HEK293 (cell line): ENCODE measurements around the gene RFTN1.

ENCODE experiments used
- CTCF ChIA-PET: fragments of 350-600 bp; formaldehyde crosslinking; extraction: SDS; loops from one replicate; lab custom pipeline; 2021; ENCODE audit warnings: antibody characterized with exemption; lab: Yijun Ruan, JAX
- POLR2A ChIA-PET: fragments of 300-600 bp; formaldehyde crosslinking; extraction: SDS; loops from one replicate; lab custom pipeline; 2020; ENCODE audit warnings: antibody characterized with exemption, inconsistent platforms; lab: Yijun Ruan, JAX
- H3K27ac ChIP-seq: fragments of 200-500 bp; sonication (Bioruptor generic); 2 replicates; pipeline ENCODE4 v1.5.1; 2014; ENCODE audit warnings: low read depth, low read length, control low read depth, inconsistent platforms; ENCODE audit errors: extremely low read depth
- H3K36me3 ChIP-seq, 2 experiments: fragments of 200-500 bp in 1 of 2; sonication (Bioruptor generic) in 1 of 2; 1 replicate in 1 of 2; 2 replicates in 1 of 2; pipeline ENCODE4 v1.5.1; 2014 to 2017; ENCODE audit warnings: inconsistent platforms in 2 of 2, low read length in 2 of 2; ENCODE audit not compliant: control insufficient read depth in 2 of 2, insufficient read depth in 1 of 2
- H3K4me1 ChIP-seq: fragments of 200-500 bp; sonication (Bioruptor generic); 2 replicates; pipeline ENCODE4 v1.5.1; 2014; ENCODE audit warnings: mild to moderate bottlenecking, low read length, inconsistent platforms; ENCODE audit not compliant: control insufficient read depth, insufficient read depth
- H3K4me3 ChIP-seq: 2 replicates; pipeline ENCODE4 v1.5.1; 2011; ENCODE audit warnings: low read depth, mild to moderate bottlenecking, control low read depth, low read length, moderate library complexity
- H3K9me3 ChIP-seq: fragments of 200-500 bp; sonication (Bioruptor generic); 2 replicates; pipeline ENCODE4 v1.5.1; 2014; ENCODE audit warnings: low read depth, low read length, inconsistent platforms; ENCODE audit not compliant: control insufficient read depth, insufficient read depth
- EGR2 ChIP-seq: fragments of 450-650 bp; formaldehyde crosslinking; IDR thresholded peaks from 2 replicates; pipeline ENCODE4 v1.5.1; 2016; ENCODE audit warnings: low read depth, missing biosample characterization, missing genetic modification characterization
- GLIS1 ChIP-seq: fragments of 450-650 bp; formaldehyde crosslinking; IDR thresholded peaks from 2 replicates; pipeline ENCODE4 v1.5.1; 2016; ENCODE audit warnings: missing biosample characterization, missing genetic modification characterization
- IKZF3 ChIP-seq: fragments of 450-650 bp; IDR thresholded peaks from 2 replicates; pipeline ENCODE4 v1.5.0; 2018; ENCODE audit warnings: missing biosample characterization, mild to moderate bottlenecking, missing genetic modification characterization, moderate library complexity
- KLF1 ChIP-seq: fragments of 450-650 bp; formaldehyde crosslinking; IDR thresholded peaks from 2 replicates; pipeline ENCODE4 v1.5.1; 2016; ENCODE audit warnings: missing biosample characterization, missing genetic modification characterization
- SALL2 ChIP-seq: fragments of 450-650 bp; formaldehyde crosslinking; IDR thresholded peaks from 2 replicates; pipeline ENCODE4 v1.5.0; 2017; ENCODE audit warnings: missing biosample characterization, mild to moderate bottlenecking, missing genetic modification characterization, borderline replicate concordance
- SETDB1 ChIP-seq: IDR thresholded peaks from one replicate; pipeline ENCODE4 v1.6.1; 2017; ENCODE audit warnings: mild to moderate bottlenecking, low read length, moderate library complexity, mixed read lengths; ENCODE audit not compliant: insufficient read length
- SP3 ChIP-seq: fragments of 450-650 bp; formaldehyde crosslinking; IDR thresholded peaks from 2 replicates; pipeline ENCODE4 v1.5.1; 2016; ENCODE audit warnings: missing biosample characterization, missing genetic modification characterization
- ZNF155 ChIP-seq: fragments of 450-650 bp; formaldehyde crosslinking; IDR thresholded peaks from 2 replicates; pipeline ENCODE4 v1.5.1; 2016; ENCODE audit warnings: missing biosample characterization, missing genetic modification characterization
- ZNF211 ChIP-seq: fragments of 450-650 bp; formaldehyde crosslinking; IDR thresholded peaks from 2 replicates; pipeline ENCODE4 v1.5.1; 2016; ENCODE audit warnings: low read depth, missing biosample characterization, missing genetic modification characterization
- ZNF423 ChIP-seq: fragments of 450-650 bp; formaldehyde crosslinking; IDR thresholded peaks from 2 replicates; pipeline ENCODE4 v1.5.1; 2016; ENCODE audit warnings: missing biosample characterization, missing genetic modification characterization
- ZNF433 ChIP-seq: fragments of 450-650 bp; formaldehyde crosslinking; IDR thresholded peaks from 2 replicates; pipeline ENCODE4 v1.5.1; 2016; ENCODE audit warnings: missing biosample characterization, missing genetic modification characterization, low read depth
- ZNF529 ChIP-seq: fragments of 450-650 bp; formaldehyde crosslinking; IDR thresholded peaks from 2 replicates; pipeline ENCODE4 v1.5.1; 2017; ENCODE audit warnings: missing genetic modification characterization, missing biosample characterization; ENCODE audit not compliant: insufficient replicate concordance
- ZNF610 ChIP-seq: fragments of 450-650 bp; formaldehyde crosslinking; IDR thresholded peaks from 2 replicates; pipeline ENCODE4 v1.5.1; 2016; ENCODE audit warnings: missing biosample characterization, missing genetic modification characterization, borderline replicate concordance
- ZXDB ChIP-seq: fragments of 450-650 bp; formaldehyde crosslinking; IDR thresholded peaks from 2 replicates; pipeline ENCODE4 v1.5.1; 2016; ENCODE audit warnings: missing biosample characterization, missing genetic modification characterization
- TF ChIP-seq, protein P1 (sequence below): fragments of 450-650 bp; IDR thresholded peaks from 2 replicates; pipeline ENCODE4 v1.5.1; 2018; ENCODE audit warnings: missing biosample characterization, mild to moderate bottlenecking, missing genetic modification characterization
- TF ChIP-seq, protein P2 (sequence below): fragments of 450-650 bp; IDR thresholded peaks from 2 replicates; pipeline ENCODE4 v1.5.1; 2018; ENCODE audit warnings: missing biosample characterization, missing genetic modification characterization
- TF ChIP-seq, protein P3 (sequence below): fragments of 450-650 bp; formaldehyde crosslinking; IDR thresholded peaks from 2 replicates; pipeline ENCODE4 v1.5.1; 2017; ENCODE audit warnings: missing biosample characterization, missing genetic modification characterization
- TF ChIP-seq, protein P4 (sequence below): fragments of 450-650 bp; formaldehyde crosslinking; IDR thresholded peaks from 2 replicates; pipeline ENCODE4 v1.5.1; 2016; ENCODE audit warnings: missing biosample characterization, missing genetic modification characterization
- TF ChIP-seq, protein P5 (sequence below): IDR thresholded peaks from 2 replicates; pipeline ENCODE4 v1.6.1; 2011; ENCODE audit warnings: mild to moderate bottlenecking, low read depth, low read length, borderline replicate concordance
- TF ChIP-seq, protein P6 (sequence below): fragments of 450-650 bp; formaldehyde crosslinking; IDR thresholded peaks from 2 replicates; pipeline ENCODE4 v1.5.1; 2016; ENCODE audit warnings: missing biosample characterization, missing genetic modification characterization

Gene RFTN1

DNA sequence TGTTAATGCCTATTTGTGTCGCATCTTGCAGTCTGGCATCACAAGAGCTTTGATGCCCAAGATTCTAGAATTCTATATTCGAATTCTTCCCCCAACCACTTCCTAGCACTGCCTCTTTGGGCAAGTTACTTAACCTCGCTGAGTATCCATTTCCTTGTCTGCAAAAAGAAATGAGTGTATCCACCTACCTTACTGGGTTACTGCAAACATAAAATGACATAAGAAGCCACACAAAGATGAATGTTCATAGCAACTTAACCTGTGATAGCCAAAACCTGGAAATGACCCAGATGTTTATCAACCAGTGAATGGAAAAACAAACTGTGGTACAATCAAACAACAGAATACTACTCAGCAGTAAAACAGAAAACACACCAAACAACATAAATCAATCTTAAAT lies 24.9 kb downstream of the RFTN1 start:
- no peak for TF ChIP-seq ZNF423 (tag by site-specific recombination)
- no peak for TF ChIP-seq ZNF211 (tag by site-specific recombination)
- TF ChIP-seq, protein P1, sequence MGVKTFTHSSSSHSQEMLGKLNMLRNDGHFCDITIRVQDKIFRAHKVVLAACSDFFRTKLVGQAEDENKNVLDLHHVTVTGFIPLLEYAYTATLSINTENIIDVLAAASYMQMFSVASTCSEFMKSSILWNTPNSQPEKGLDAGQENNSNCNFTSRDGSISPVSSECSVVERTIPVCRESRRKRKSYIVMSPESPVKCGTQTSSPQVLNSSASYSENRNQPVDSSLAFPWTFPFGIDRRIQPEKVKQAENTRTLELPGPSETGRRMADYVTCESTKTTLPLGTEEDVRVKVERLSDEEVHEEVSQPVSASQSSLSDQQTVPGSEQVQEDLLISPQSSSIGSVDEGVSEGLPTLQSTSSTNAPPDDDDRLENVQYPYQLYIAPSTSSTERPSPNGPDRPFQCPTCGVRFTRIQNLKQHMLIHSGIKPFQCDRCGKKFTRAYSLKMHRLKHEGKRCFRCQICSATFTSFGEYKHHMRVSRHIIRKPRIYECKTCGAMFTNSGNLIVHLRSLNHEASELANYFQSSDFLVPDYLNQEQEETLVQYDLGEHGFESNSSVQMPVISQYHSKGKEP (tag by site-specific recombination): no peak
- TF ChIP-seq ZNF610: no peak
- TF ChIP-seq, protein P2, sequence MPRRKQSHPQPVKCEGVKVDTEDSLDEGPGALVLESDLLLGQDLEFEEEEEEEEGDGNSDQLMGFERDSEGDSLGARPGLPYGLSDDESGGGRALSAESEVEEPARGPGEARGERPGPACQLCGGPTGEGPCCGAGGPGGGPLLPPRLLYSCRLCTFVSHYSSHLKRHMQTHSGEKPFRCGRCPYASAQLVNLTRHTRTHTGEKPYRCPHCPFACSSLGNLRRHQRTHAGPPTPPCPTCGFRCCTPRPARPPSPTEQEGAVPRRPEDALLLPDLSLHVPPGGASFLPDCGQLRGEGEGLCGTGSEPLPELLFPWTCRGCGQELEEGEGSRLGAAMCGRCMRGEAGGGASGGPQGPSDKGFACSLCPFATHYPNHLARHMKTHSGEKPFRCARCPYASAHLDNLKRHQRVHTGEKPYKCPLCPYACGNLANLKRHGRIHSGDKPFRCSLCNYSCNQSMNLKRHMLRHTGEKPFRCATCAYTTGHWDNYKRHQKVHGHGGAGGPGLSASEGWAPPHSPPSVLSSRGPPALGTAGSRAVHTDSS (tag by site-specific recombination): no peak
- TF ChIP-seq SP3 (tag by site-specific recombination): no peak
- TF ChIP-seq, all 188 proteins: peak for 0
- ChIA-PET CTCF (interaction anchor here (1.4 kb wide), 1 partner anchor 61 kb away, joined by 3 read pairs; no protein-coding TSS in a partner anchor), POLR2A (interaction anchor here (0.6 kb wide), 1 partner anchor 12 kb away, joined by 3 read pairs; no protein-coding TSS in a partner anchor)
- H3K4me3 ChIP-seq: no peak overlapping the region
- H3K9me3 ChIP-seq: no peaks in the 10 kb centered on the region
- no peak overlapping the region for H3K27ac ChIP-seq
- H3K4me1 ChIP-seq: peaks cover 10% of the 10 kb centered on the region
- peaks cover 4 to 15% of the 10 kb centered on the region in 2 experiments; a peak in 2 of 3 replicates for H3K36me3 ChIP-seq

DNA sequence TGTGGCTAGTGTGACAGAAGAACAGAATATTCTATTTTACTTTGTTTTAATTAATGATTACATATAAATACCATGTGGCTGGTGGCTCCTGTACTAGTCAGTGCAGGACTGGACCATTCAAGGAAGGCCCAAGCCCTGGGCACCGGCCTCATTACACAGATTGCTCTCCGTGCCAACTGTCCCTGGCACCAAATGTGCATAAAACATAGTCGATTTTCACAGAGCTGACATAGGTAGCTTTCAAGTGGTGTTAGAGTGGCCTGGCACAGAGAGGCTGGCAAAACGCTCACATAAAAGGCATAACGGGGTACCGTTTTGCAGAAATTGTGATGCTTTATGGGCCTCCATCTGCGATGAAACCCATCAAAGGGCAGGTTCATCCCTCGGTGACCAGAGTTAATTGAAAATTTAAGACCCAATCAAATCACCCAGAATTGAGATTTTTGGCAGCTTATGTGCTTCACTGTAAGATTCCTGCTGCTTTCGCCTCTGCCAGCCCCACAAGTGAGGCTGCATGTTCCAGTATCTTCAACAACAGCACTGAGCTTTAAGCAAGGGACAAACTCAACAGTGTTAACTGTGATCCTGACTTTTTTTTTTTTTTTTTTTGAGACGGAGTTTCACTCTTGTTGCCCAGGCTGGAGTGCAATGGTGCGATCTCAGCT lies 25.9 kb downstream of the RFTN1 start:
- ChIA-PET POLR2A (interaction anchor here (0.6 kb wide), 1 partner anchor 13 kb away, joined by 3 read pairs; no protein-coding TSS in a partner anchor), CTCF (interaction anchor here (0.7 kb wide), 1 partner anchor 13 kb away, joined by 3 read pairs; no protein-coding TSS in a partner anchor)
- Histone ChIP-seq H3K4me3 (no peak overlapping the region), H3K9me3 (no peaks in the 10 kb centered on the region), H3K36me3 (peaks cover 4 to 13% of the 10 kb centered on the region in 2 experiments; a peak in 2 of 3 replicates), H3K4me1 (peaks cover 15% of the 10 kb centered on the region), H3K27ac (no peak overlapping the region)
- no peak for TF ChIP-seq GLIS1 (tag by site-specific recombination)
- TF ChIP-seq, protein P3, sequence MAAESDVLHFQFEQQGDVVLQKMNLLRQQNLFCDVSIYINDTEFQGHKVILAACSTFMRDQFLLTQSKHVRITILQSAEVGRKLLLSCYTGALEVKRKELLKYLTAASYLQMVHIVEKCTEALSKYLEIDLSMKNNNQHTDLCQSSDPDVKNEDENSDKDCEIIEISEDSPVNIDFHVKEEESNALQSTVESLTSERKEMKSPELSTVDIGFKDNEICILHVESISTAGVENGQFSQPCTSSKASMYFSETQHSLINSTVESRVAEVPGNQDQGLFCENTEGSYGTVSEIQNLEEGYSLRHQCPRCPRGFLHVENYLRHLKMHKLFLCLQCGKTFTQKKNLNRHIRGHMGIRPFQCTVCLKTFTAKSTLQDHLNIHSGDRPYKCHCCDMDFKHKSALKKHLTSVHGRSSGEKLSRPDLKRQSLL (tag by site-specific recombination): no peak
- no peak for TF ChIP-seq SETDB1
- no peak for TF ChIP-seq SALL2 (tag by site-specific recombination)
- no peak for TF ChIP-seq ZXDB
- TF ChIP-seq EGR2 (tag by site-specific recombination): no peak
- TF ChIP-seq, protein P4, sequence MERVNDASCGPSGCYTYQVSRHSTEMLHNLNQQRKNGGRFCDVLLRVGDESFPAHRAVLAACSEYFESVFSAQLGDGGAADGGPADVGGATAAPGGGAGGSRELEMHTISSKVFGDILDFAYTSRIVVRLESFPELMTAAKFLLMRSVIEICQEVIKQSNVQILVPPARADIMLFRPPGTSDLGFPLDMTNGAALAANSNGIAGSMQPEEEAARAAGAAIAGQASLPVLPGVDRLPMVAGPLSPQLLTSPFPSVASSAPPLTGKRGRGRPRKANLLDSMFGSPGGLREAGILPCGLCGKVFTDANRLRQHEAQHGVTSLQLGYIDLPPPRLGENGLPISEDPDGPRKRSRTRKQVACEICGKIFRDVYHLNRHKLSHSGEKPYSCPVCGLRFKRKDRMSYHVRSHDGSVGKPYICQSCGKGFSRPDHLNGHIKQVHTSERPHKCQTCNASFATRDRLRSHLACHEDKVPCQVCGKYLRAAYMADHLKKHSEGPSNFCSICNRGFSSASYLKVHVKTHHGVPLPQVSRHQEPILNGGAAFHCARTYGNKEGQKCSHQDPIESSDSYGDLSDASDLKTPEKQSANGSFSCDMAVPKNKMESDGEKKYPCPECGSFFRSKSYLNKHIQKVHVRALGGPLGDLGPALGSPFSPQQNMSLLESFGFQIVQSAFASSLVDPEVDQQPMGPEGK (tag by site-specific recombination): no peak
- TF ChIP-seq, protein P5, sequence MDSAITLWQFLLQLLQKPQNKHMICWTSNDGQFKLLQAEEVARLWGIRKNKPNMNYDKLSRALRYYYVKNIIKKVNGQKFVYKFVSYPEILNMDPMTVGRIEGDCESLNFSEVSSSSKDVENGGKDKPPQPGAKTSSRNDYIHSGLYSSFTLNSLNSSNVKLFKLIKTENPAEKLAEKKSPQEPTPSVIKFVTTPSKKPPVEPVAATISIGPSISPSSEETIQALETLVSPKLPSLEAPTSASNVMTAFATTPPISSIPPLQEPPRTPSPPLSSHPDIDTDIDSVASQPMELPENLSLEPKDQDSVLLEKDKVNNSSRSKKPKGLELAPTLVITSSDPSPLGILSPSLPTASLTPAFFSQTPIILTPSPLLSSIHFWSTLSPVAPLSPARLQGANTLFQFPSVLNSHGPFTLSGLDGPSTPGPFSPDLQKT: no peak
- no peak for TF ChIP-seq KLF1 (tag by site-specific recombination)
- TF ChIP-seq, protein P6, sequence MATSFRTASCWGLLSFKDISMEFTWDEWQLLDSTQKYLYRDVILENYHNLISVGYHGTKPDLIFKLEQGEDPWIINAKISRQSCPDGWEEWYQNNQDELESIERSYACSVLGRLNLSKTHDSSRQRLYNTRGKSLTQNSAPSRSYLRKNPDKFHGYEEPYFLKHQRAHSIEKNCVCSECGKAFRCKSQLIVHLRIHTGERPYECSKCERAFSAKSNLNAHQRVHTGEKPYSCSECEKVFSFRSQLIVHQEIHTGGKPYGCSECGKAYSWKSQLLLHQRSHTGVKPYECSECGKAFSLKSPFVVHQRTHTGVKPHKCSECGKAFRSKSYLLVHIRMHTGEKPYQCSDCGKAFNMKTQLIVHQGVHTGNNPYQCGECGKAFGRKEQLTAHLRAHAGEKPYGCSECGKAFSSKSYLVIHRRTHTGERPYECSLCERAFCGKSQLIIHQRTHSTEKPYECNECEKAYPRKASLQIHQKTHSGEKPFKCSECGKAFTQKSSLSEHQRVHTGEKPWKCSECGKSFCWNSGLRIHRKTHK (tag by site-specific recombination): no peak
- no peak for TF ChIP-seq IKZF3 (tag by site-specific recombination)
- no peak for TF ChIP-seq ZNF433 (tag by site-specific recombination)
- no peak for TF ChIP-seq ZNF529 (tag by site-specific recombination)
- no peak for TF ChIP-seq ZNF155 (tag by site-specific recombination)
